Measurements from ENCODE around the gene TNNT2.

TNNT2 gene

DNA sequence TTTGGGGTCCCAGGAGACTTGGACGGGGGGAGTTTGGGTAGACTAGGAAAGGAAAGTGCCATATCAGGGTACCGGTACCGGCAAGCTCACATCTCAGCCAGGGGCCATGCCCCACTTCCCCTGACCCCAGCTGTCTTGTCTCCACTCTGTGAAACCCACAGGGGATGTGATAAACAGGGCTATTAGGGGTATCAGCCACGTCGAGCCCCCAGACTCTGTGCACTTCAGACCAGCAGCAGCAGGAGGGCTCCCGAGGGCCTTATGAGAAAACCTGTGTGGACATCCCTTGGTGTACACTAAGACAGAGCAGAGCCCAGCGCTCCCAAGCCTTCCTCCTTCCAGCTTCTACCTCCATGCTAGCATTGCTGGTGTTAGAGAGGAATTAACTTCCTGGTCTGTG is 46.3 kb downstream of the TNNT2 start:
- H3K4me2 ChIP-seq (ENCODE audit: low read depth, low read length) = no peak overlapping the region
- no peak overlapping the region for H3K27ac ChIP-seq (ENCODE audit: low read length)
- TF ChIP-seq EZH2phosphoT487 (IDR thresholded peaks at IDR 0.05; ENCODE audit: low read length) = no peak
- TF ChIP-seq, protein P1, sequence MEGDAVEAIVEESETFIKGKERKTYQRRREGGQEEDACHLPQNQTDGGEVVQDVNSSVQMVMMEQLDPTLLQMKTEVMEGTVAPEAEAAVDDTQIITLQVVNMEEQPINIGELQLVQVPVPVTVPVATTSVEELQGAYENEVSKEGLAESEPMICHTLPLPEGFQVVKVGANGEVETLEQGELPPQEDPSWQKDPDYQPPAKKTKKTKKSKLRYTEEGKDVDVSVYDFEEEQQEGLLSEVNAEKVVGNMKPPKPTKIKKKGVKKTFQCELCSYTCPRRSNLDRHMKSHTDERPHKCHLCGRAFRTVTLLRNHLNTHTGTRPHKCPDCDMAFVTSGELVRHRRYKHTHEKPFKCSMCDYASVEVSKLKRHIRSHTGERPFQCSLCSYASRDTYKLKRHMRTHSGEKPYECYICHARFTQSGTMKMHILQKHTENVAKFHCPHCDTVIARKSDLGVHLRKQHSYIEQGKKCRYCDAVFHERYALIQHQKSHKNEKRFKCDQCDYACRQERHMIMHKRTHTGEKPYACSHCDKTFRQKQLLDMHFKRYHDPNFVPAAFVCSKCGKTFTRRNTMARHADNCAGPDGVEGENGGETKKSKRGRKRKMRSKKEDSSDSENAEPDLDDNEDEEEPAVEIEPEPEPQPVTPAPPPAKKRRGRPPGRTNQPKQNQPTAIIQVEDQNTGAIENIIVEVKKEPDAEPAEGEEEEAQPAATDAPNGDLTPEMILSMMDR (IDR thresholded peaks at IDR 0.05; ENCODE audit: low read length) = no peak
- TF ChIP-seq EZH2 (optimal IDR thresholded peaks at IDR 0.05; ENCODE audit: low read depth, low read length) = no peak

DNA sequence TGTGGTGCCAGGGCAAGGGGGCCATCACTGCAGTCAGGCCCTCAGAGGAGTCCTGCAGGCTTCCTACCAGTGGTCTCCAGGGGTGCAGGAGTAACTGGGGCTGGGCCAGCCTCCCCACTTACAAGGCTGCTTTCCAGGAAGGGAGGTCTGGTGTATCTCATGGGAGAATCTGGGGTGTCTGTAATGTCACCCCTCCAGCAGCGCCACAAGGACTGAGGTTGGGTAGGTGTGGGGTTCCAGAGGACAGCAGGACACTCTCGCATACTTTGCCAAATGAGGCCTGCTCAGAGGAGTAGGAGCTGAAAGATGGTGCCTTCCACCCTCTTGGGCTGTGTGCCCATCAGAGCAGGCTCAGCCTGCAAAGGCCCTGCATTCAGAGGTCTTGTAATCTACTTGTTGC is 46.9 kb downstream of the TNNT2 start:
- no peak overlapping the region for H3K9ac ChIP-seq (ENCODE audit: low read length)
- H4K20me1 ChIP-seq (ENCODE audit: insufficient read depth, low read length) = no peaks in the 10 kb centered on the region
- H3K9me3 ChIP-seq (replicated peaks; ENCODE audit: insufficient read depth, low read length) = no peaks in the 10 kb centered on the region
- H3K4me1 ChIP-seq (ENCODE audit: low read length) = no peaks in the 10 kb centered on the region
- no peak for DNase-seq
- no peak overlapping the region for H2AFZ ChIP-seq (ENCODE audit: low read length)
- H3F3A ChIP-seq (ENCODE audit: insufficient read depth, low read length) = no peaks in the 10 kb centered on the region
- H3K27ac ChIP-seq (ENCODE audit: low read length) = no peak overlapping the region
- H3K79me2 ChIP-seq (ENCODE audit: low read length) = no peaks in the 10 kb centered on the region
- H3K4me3 ChIP-seq (ENCODE audit: low read length) = no peak overlapping the region
- H3K9me2 ChIP-seq (replicated peaks; ENCODE audit: insufficient read depth, low read length) = no peaks in the 10 kb centered on the region
- no peaks in the 10 kb centered on the region for H3K36me3 ChIP-seq (replicated peaks; ENCODE audit: insufficient read depth, low read length)
- peaks cover 17% of the 10 kb centered on the region; the same call in 1 of the 2 replicates for H3K27me3 ChIP-seq (replicated peaks; ENCODE audit: insufficient read depth, low read length)
- no peak overlapping the region for H3K4me2 ChIP-seq (ENCODE audit: low read depth, low read length)
- TF ChIP-seq EZH2phosphoT487 (IDR thresholded peaks at IDR 0.05; ENCODE audit: low read length) = no peak
- TF ChIP-seq EZH2 (optimal IDR thresholded peaks at IDR 0.05; ENCODE audit: low read depth, low read length) = no peak
- TF ChIP-seq, protein P1 (IDR thresholded peaks at IDR 0.05; ENCODE audit: low read length) = no peak

More for the DNA sequence above, 46.3 kb downstream of the TNNT2 start:
- no peaks in the 10 kb centered on the region for H3K9me3 ChIP-seq (replicated peaks; ENCODE audit: insufficient read depth, low read length)
- no peak overlapping the region for H3K9ac ChIP-seq (ENCODE audit: low read length)
- H3K27me3 ChIP-seq (replicated peaks; ENCODE audit: insufficient read depth, low read length) = 0 out of 2 replicates have a peak, but pooled peaks cover 12% of the 10 kb centered on the region
- H3K4me3 ChIP-seq (ENCODE audit: low read length) = no peak overlapping the region
- H2AFZ ChIP-seq (ENCODE audit: low read length) = no peak overlapping the region
- no peaks in the 10 kb centered on the region for H3K4me1 ChIP-seq (ENCODE audit: low read length)
- H4K20me1 ChIP-seq (ENCODE audit: insufficient read depth, low read length) = no peaks in the 10 kb centered on the region
- no peaks in the 10 kb centered on the region for H3K36me3 ChIP-seq (replicated peaks; ENCODE audit: insufficient read depth, low read length)
- no peak for DNase-seq
- H3K9me2 ChIP-seq (replicated peaks; ENCODE audit: insufficient read depth, low read length) = no peaks in the 10 kb centered on the region
- no peaks in the 10 kb centered on the region for H3F3A ChIP-seq (ENCODE audit: insufficient read depth, low read length)
- no peaks in the 10 kb centered on the region for H3K79me2 ChIP-seq (ENCODE audit: low read length)

DNA sequence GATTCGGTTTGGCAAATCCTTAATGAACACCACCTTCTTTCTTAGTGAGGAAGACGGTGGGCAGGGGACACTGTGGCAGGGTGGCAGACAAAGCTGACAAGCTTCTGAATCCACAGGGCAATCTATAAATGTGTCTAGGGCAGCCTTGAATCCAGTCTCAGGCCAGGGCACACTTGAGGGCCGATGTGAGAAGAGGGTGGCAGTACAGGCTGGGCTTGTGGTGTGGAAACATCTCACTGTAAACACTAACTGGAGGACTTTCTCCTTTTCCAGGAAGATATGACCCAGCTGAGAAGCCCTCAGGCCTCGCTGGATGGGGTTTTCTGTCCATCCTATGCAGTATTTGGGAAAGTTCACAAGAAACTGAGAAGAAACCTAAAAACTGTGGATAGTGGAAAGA is 47.7 kb downstream of the TNNT2 start:
- Histone ChIP-seq H3K4me1 (ENCODE audit: low read length) (no peaks in the 10 kb centered on the region), H3K27ac (ENCODE audit: low read length) (no peak overlapping the region), H4K20me1 (ENCODE audit: insufficient read depth, low read length) (no peaks in the 10 kb centered on the region), H2AFZ (ENCODE audit: low read length) (no peak overlapping the region), H3K79me2 (ENCODE audit: low read length) (no peaks in the 10 kb centered on the region), H3K4me3 (ENCODE audit: low read length) (no peak overlapping the region), H3F3A (ENCODE audit: insufficient read depth, low read length) (no peaks in the 10 kb centered on the region), H3K36me3 (replicated peaks; ENCODE audit: insufficient read depth, low read length) (no peaks in the 10 kb centered on the region), H3K9me2 (replicated peaks; ENCODE audit: insufficient read depth, low read length) (no peaks in the 10 kb centered on the region), H3K9me3 (replicated peaks; ENCODE audit: insufficient read depth, low read length) (no peaks in the 10 kb centered on the region), H3K9ac (ENCODE audit: low read length) (no peak overlapping the region), H3K4me2 (ENCODE audit: low read depth, low read length) (no peak overlapping the region), H3K27me3 (replicated peaks; ENCODE audit: insufficient read depth, low read length) (peaks cover 21% of the 10 kb centered on the region; the same call in 1 of the 2 replicates)
- no peak for DNase-seq
- no peak for TF ChIP-seq EZH2 (optimal IDR thresholded peaks at IDR 0.05; ENCODE audit: low read depth, low read length)
- TF ChIP-seq, protein P1 (IDR thresholded peaks at IDR 0.05; ENCODE audit: low read length) = no peak
- TF ChIP-seq EZH2phosphoT487 (IDR thresholded peaks at IDR 0.05; ENCODE audit: low read length) = no peak
